HG03571 (cell line): ENCODE results near the gene YBEY.
"Not testable (repeated sequence)": the region's sequence is repeated elsewhere in the genome, so short reads cannot be mapped to it uniquely, and the experiment has no call there.

ENCODE experiments used
- ATAC-seq: cut with Tn5 transposase; IDR thresholded peaks from one replicate; pipeline ENCODE4 v1.9.1; 2021; ENCODE audit not compliant: unreplicated experiment

YBEY gene

DNA sequence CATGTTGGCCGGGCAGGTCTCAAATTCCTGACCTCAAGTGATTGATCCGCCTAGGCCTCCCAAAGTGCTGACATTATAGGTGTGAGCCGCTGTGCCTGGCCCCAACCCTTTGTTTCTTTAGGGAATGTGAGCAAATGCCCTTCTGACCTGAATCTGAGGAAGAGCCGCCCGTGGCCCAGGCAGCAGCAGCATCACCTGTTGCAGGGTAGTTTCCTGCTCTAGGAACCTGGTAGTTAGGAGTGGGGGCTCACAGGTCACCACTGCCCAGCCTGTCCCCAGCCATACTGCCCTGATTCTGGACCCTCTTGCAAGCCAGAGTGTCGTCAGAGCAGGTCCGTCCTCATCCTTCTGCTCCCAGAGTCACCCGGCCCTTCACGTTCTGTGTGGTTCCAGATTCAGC, 13.0 kb downstream of the YBEY start:
- no peak for ATAC-seq

DNA sequence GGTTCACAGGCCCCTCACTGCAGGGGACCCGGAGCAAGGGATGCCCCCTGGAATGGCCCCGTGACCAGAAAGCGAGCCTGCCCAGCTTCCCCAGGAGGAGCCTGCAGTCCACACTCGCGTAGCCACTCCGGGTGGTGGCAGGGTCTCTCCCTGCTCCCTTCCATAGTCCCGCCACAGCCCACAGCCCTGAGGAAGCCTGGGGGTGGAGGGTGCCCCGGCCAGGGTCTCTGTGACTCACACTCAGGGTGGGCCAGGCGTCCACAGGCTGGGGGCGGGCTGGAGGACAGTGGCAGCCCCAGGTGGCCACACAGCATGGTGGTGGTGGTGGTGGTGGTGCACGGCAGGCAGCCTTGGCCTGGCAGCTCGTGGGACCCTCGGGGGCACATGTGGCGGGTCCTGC, 15.6 kb downstream of the YBEY start:
- no peak for ATAC-seq

DNA sequence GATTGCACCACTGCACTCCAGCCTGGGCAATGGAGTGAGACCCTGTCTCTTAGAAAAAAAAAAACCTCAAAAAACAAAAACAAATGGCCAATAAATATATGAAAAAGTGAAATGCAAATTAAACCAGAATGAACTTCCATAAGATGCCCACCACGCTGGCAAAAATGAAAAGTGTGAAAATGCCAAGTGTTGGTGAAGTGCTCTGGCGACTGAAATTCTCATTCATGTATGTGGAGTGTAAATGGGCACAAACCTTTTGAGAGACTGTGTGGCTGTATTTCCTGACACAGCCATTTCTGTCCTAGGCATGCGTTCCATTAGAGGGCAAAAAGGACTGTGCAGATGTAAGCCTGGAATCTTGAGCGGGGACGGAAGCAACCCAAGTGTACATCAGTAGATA, 18.3 kb downstream of the YBEY start:
- no peak for ATAC-seq

- ATAC-seq = no peak
Measured at GRCh38 chr21:46304955-46305354, 18.8 kb downstream of the YBEY start.

DNA sequence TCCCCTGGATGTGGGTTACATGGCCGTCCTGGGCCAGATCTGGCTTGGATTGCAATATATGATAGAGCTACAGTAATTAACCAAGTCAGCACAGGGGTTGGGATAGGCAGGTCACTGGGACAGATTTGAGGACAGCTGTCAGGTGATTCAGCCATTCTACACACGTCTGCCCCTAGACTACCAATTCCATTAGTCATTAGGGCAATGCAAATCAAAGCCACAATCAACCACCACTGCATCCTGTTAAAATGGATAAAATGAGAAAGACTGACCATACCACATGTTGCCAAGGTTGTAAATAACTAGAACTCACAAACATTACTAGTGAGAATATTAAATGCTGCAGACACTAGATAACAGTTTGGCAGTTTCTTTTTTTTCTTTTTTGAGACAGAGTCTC, 21.5 kb downstream of the YBEY start:
- no peak for ATAC-seq

GRCh38 chr21:46308431-46308830, 22.3 kb downstream of the YBEY start:
- ATAC-seq = no peak

- ATAC-seq = not testable (repeated sequence)
Measured at GRCh38 chr21:46310260-46310659, 24.1 kb downstream of the YBEY start.

GRCh38 chr21:46311568-46311967, 25.4 kb downstream of the YBEY start:
- ATAC-seq = no peak

DNA sequence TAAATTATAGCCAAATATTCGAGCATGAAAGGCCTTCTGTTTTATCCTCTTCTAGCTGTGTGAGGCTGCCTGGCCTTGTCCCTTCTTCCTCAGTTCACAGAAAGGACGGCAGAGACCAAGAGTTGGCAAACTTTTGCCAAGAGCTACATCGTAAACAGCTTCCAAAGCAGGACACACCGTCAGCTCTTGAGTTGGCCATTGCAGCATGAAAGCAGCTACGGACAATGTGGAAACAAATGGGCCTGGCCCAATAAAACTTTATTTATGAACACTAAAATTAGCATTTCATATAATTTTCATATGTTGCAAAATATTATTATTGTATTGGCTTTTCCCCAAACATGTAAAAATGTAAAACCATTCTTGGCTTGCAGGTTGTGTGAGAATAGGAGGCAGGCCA, 26.8 kb downstream of the YBEY start:
- no peak for ATAC-seq

DNA sequence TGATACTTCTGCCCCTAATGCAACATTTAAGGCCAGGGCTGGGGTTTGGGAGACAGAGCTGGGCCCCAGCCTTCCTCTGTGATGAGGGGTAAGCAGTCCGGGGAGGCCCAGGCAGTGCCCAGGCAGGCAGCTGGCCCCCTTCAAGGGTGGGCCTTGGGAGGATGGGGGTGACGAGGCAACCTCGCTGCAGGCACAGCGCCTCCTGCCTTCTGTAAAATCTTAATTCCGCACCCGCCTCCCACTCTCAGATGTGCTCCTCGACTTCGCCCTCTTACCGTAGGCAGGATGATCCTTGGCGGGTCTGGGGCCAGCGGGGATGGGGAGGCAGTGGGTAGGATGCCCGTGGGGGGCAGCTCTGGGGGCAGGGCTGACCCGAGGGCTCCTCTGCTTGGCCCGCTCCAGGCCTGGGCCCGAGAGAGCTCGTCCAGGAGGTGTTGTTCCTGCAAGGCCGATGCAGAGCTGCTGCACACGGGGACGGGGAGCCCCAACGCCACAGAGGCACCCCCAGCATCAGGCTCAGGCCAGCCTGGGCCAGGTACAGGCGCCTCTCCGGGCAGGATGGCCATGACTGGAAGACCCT, 28.4 kb downstream of the YBEY start:
- ATAC-seq = no peak

DNA sequence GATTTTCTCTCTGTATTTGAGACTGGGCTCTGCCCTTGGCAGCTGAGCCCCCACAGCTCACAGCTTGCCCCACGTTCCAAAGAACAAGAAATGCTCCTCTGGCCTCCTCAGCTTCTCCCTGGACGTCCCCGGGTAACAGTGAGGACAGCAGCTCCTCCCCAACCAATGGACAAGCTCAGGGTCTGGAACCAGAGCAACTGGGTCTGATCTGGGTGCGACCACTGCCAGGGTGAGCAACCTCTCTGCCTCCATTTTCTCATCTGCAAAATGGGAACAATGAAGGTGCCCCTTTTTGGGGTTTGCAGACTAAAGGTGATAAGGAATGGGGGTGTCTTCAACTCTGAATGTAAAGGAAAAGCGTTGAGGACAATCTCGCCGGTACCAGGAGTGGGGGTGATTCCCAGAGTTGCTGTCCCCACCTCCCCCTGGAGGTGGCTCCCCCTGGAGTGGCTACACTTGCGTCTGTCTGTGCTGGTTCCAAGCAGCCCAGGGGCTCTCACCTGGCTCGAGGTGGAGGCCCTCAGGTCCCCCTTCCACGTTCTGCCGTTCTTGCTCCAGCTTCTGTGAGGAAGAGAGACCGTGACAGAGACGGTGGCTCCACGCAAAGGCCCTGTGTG, 30.7 kb downstream of the YBEY start:
- no peak for ATAC-seq

- ATAC-seq = no peak
Measured at GRCh38 chr21:46317710-46318463, 31.7 kb downstream of the YBEY start.

- ATAC-seq = no peak
Measured at GRCh38 chr21:46318464-46318845, 32.3 kb downstream of the YBEY start.

- ATAC-seq = no peak
Measured at GRCh38 chr21:46319186-46319585, 33.0 kb downstream of the YBEY start.

DNA sequence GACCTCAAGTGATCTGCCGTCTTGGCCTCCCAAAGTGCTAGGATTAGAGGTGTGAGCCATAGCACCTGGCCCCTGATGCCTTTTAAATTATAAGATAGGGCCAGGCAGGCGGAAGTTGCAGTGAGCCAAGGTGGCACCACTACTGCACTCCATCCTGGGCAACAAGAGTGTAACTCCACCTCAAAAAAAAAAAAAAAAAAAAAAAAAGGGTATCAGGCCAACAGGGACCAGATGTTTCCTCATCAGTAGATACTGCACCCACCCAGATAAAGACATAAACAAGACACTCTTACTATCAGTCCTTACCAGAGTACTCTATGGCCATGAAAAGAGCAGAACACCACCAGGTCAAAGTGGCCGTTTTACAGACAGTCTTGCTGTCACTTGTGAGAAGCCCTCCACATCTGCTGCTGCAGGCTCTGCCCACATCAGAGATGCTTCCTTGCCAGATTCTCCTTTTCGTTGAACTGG, 34.2 kb downstream of the YBEY start:
- no peak for ATAC-seq

- no peak for ATAC-seq
Measured at GRCh38 chr21:46322351-46323226, 36.4 kb downstream of the YBEY start.

- no peak for ATAC-seq
Measured at GRCh38 chr21:46323227-46323709, 37.1 kb downstream of the YBEY start.

DNA sequence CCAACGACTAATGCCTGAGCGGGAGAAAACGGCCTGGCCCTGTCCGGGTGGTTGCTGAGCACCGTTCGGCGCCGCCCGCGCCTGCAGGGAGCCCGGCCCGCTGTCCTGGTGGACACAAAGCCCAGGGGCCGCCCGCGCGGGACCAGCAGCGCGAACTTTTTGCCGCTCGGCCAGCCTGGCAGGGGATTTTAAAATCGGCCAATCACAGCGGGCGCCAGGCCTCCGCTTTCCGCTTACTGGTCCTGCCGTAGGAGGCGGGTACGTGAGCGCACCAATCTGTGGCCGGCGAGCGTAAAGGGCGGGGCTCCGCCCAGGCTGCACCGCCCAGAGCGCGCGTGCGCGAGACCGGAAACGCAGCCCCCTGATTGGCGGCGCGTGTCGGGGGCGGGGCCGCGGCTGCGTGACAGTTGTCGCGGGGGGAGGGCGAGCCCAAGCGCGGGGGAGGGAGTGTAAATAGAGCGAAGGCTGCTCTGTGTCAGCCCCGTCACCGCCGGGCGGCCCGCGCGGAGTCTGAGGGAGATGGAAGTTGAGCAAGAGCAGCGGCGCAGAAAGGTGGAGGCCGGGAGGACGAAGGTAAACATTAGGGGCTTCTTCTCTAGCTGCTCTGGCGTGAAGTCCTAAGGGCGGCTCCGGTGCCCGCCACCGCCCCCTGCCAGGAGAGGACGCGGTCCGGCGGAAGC, 37.7 kb downstream of the YBEY start, which contains the start of the genes C21orf58 and PCNT:
Gene C21orf58 (minus strand): TSS at position 161 of the 680 bp plus-strand sequence. CDS start 1,132 bp downstream, outside the sequence.
Gene PCNT (plus strand): TSS at position 447 of the 680 bp plus-strand sequence. CDS start 73 bp downstream, at position 520.
- ATAC-seq = peak; percentile 83

DNA sequence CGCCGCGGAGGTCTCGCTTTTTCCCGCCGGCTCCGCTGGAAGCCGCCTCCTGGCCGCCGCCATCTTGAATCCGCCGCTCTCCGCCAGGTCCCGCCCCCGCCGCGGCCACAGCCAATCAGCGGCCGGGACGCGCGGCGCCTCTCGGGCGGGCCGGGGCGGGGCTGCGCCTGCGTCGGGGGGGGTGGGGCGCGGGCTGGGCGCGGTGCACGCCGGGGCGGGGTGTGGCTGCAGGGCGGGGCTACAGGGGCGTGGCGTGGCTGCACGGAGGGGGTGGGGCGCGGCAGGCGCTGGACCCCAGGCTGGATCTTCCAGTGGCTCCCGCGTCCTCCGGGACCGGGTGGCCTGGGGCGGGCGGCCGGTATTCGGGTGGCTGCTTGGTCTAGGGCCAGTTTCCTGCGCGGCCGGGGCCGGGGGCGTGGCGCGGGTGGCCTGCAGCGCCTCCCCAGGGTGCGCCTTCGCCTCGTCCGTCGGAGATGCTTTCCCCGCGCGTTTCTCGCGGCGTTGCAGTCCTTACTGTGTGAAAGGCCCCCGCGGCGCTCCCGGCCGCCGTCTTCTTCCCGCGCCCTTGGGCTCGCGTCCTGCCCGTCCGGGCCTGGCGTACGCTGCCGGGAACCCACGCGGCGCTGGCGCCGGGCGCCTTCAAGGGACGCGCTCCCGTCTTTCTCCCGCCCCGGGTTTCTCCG, 38.4 kb downstream of the YBEY start:
- ATAC-seq = peak; percentile 41
